Peyer's patch (tissue), 4 donors: ENCODE data around the gene PYGB. TPM values are rescaled to one million over a fixed set of nuclear protein-coding genes. Genes with fewer than 3 reads are reported as not detected.
"Not testable (repeated sequence)": the region's sequence is repeated elsewhere in the genome, so short reads cannot be mapped to it uniquely, and the experiment has no call there.

Experiments used
- DNase-seq, 3 donors: peaks; one replicate each; pipeline ENCODE4 v3.0.0-alpha.2; 2017 to 2019
- H3K27ac ChIP-seq, 4 donors: fragments of 200-600 bp; sonication (generic); one replicate each; pipeline ENCODE4 v1.5.1; 2016 to 2019
- H3K27me3 ChIP-seq, 2 donors: fragments of 200-600 bp; sonication (generic); one replicate each; pipeline ENCODE4 v1.5.1; 2019
- H3K36me3 ChIP-seq, 3 donors: fragments of 200-600 bp; sonication (generic); one replicate each; pipeline ENCODE4 v1.5.1; 2016 to 2019
- H3K4me1 ChIP-seq, 4 donors: fragments of 200-600 bp; sonication (generic); one replicate each; pipeline ENCODE4 v1.5.1; 2016 to 2019
- H3K4me3 ChIP-seq, 4 donors: fragments of 200-600 bp; sonication (generic); 1 replicate in 3 of 4; 2 replicates in 1 of 4; pipeline ENCODE4 v1.5.1; 2016 to 2019; ENCODE audit warnings: mild to moderate bottlenecking in 1 of 4
- H3K9me3 ChIP-seq, 4 donors: fragments of 200-600 bp; sonication (generic); one replicate each; pipeline ENCODE4 v1.5.1; 2016 to 2019; ENCODE audit warnings: mild to moderate bottlenecking in 1 of 4
- POLR2A ChIP-seq, 2 donors: fragments of 450-650 bp; IDR thresholded peaks; one replicate each; pipeline ENCODE4 v1.5.1; 2017; ENCODE audit warnings: antibody characterized with exemption in 2 of 2, mild to moderate bottlenecking in 2 of 2, moderate library complexity in 2 of 2
- total RNA-seq, 4 donors: library from RNA; depleted of rRNA; stranded (reverse); fragments of >200 nt; gene quantifications; one replicate each; pipeline ENCODE4 v1.1.0, GENCODE V29; 2016
- TF ChIP-seq, protein P1 (sequence below), 6 experiments: fragments of 450-650 bp in 4 of 6; fragments of 200-600 bp in 2 of 6; sonication (generic) in 1 of 6; IDR thresholded peaks; one replicate each; pipeline ENCODE4 v1.5.1; 2017 to 2019; ENCODE audit warnings: antibody characterized with exemption in 6 of 6, mild to moderate bottlenecking in 3 of 6, moderate library complexity in 1 of 6

The PYGB gene
- total RNA-seq, 4 donors from 2014 or later = 88.3 to 154 (median 124) TPM

DNA sequence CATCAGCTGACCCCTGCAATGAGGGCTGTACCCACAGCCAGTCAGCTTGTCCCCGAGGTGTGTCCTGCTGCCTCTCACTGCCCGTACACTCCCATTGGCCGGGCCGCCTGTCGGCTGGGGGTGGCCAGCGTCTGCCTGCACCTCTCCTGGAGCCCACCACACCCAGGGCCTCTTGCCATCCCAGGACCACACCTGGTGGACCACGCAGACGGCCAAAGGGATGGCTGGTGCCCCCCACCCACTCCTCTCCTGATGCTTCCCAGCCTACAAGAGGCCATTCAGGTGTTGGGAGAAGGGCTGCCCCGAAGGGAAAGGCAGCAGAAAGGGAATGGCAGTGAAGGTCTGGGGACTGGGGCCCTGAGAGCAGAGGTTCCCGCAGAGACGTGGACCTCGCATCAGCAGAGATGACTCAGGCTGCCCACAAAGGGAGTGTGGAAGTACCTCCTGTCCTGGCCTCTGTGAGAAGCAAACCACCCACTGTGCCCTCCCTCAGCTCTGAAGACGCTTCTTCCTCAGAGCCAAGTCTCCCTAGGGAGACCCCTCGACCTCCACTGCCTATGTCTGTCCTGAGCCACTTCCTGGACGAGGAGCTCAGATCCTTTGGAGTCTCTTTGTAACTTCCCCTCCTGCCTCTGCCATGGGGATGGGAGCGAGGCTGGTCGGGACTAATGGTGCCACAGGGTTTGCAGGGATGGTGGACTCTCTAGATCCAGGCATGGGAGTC is 60.9 kb downstream of the PYGB start:
- H3K27me3 ChIP-seq = no peaks in the 10 kb centered on the region
- TF ChIP-seq POLR2A (IDR thresholded peaks at IDR 0.05) = no peak
- TF ChIP-seq, protein P1, sequence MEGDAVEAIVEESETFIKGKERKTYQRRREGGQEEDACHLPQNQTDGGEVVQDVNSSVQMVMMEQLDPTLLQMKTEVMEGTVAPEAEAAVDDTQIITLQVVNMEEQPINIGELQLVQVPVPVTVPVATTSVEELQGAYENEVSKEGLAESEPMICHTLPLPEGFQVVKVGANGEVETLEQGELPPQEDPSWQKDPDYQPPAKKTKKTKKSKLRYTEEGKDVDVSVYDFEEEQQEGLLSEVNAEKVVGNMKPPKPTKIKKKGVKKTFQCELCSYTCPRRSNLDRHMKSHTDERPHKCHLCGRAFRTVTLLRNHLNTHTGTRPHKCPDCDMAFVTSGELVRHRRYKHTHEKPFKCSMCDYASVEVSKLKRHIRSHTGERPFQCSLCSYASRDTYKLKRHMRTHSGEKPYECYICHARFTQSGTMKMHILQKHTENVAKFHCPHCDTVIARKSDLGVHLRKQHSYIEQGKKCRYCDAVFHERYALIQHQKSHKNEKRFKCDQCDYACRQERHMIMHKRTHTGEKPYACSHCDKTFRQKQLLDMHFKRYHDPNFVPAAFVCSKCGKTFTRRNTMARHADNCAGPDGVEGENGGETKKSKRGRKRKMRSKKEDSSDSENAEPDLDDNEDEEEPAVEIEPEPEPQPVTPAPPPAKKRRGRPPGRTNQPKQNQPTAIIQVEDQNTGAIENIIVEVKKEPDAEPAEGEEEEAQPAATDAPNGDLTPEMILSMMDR (IDR thresholded peaks at IDR 0.05) = no peak
- H3K4me1 ChIP-seq = peaks cover 3 to 39% (median 16%) of the 10 kb centered on the region in 4 donors
- peaks cover 0 to 35% (median 0%) of the 10 kb centered on the region in 3 donors for H3K36me3 ChIP-seq
- H3K4me3 ChIP-seq = no peak overlapping the region
- H3K27ac ChIP-seq = peak overlapping the region in 3 of 4 donors; percentile 79 to 97 (median 87)
- no peaks in the 10 kb centered on the region for H3K9me3 ChIP-seq
- DNase-seq = no peak

DNA sequence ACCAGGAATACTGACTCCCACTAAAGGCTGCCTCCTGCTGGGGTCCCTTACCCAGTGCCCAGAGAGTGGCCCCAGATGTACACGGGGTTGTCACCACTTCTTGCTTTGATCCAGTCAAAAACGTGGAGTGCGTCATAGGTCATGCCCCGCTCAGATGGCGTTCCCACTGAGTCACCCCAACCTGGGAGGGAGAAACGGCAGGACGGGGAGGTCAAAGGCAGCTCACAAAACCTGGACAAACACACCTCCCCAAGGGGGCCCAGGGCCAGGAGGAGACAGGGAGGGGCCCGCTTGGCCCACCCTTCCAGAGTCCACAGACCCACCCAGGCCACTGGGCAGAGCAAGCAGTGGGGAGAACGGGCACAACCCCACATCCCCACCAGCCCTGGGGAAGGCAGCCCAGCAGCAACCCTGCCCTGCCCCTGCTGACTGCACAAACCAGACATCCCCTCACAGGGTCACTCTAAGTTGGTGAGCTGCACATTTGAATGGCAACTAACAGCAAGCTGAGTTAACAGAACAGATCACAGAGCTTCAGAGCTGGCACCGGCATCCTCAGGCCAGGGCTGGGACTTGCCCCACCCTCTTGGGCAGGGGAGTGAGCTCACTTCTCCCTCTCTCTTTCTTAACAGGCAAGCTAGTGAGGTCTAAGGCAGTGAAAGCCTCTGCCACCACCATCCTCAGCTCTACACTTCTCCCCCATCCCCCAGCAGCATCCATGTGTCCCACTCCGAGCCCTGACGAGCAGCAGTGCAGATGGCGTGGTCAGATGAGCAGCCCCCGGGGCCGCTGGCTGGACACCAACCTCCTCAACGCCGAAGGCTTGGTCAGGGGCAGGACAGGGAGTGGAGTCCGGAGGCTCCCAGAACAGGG is 61.7 kb downstream of the PYGB start:
- peaks cover 0 to 30% (median 0%) of the 10 kb centered on the region in 3 donors for H3K36me3 ChIP-seq
- TF ChIP-seq, protein P1 (IDR thresholded peaks at IDR 0.05) = no peak
- peak; percentile 34 to 37 for TF ChIP-seq POLR2A (IDR thresholded peaks at IDR 0.05)
- DNase-seq = peak in 2 of 3 donors; percentile 85
- H3K27me3 ChIP-seq = no peaks in the 10 kb centered on the region
- peaks cover 3 to 39% (median 16%) of the 10 kb centered on the region in 4 donors for H3K4me1 ChIP-seq
- no peaks in the 10 kb centered on the region for H3K9me3 ChIP-seq
- H3K27ac ChIP-seq = peak overlapping the region; percentile 59 to 97 (median 83)
- H3K4me3 ChIP-seq = peak overlapping the region in 2 of 4 donors; percentile 25 to 28

DNA sequence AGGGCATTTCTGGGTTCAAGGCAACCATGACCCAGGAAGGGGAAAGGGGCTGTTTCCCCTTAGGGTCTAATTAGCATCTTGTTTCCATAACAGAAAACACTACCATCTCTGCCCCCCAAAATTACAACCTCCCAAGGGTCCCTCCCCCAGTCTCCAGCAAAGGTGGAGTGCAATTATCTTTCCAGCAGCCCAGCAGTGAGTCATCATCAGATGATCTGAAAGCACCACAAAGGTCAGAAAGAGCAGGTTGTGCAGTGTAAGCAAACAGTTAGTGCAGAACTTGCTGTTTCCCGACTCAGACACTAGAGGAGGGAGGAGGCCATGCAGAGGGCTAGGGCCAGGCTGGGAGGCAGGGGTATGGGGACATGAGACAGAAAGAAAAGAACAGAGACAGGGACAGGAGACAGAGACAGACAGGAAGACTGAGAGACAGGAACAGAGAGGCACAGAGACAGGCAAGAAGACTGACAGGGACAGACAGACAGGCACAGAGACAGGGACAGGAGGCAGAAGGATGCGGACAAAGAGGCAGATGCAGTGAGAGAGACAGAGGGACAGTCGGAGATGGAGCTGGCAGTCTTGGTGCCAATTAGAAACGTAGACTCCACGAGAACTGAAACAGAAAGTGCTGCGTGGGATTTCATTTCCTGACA is 62.5 kb downstream of the PYGB start:
- Histone ChIP-seq H3K36me3 (peaks cover 0 to 25% (median 0%) of the 10 kb centered on the region in 3 donors), H3K27ac (peak overlapping the region; percentile 59 to 97 (median 83)), H3K27me3 (no peaks in the 10 kb centered on the region), H3K4me1 (peaks cover 3 to 39% (median 16%) of the 10 kb centered on the region in 4 donors), H3K4me3 (peak overlapping the region in 2 of 4 donors; percentile 25 to 28), H3K9me3 (no peaks in the 10 kb centered on the region)
- TF ChIP-seq, protein P1 (IDR thresholded peaks at IDR 0.05) = peak in 4 of 6 experiments; percentile 40 to 93 (median 82)
- peak in 1 of 2 donors; percentile 50 for TF ChIP-seq POLR2A (IDR thresholded peaks at IDR 0.05)
- DNase-seq = peak in 2 of 3 donors; percentile 74 to 85

GRCh38 chr20:25310921-25311728 is 63.2 kb downstream of the PYGB start:
- H3K36me3 ChIP-seq = peaks cover 0 to 25% (median 0%) of the 10 kb centered on the region in 3 donors
- DNase-seq = peak in 1 of 3 donors; percentile 31
- peak overlapping the region in 2 of 4 donors; percentile 15 to 28 for H3K4me3 ChIP-seq

GRCh38 chr20:25312716-25313115 is 64.8 kb downstream of the PYGB start:
- H3K27ac ChIP-seq, H3K9me3 ChIP-seq, H3K27me3 ChIP-seq, H3K4me3 ChIP-seq: not testable (repeated sequence)
- peaks cover 0 to 23% (median 0%) of the 10 kb centered on the region in 3 donors for H3K36me3 ChIP-seq
- peaks cover 3 to 43% (median 16%) of the 10 kb centered on the region in 4 donors for H3K4me1 ChIP-seq
- peak in 1 of 3 donors; percentile 31 for DNase-seq

More at GRCh38 chr20:25310921-25311728, 63.2 kb downstream of the PYGB start:
- TF ChIP-seq, protein P1 (IDR thresholded peaks at IDR 0.05) = no peak
- TF ChIP-seq POLR2A (IDR thresholded peaks at IDR 0.05) = no peak
- Histone ChIP-seq H3K9me3 (no peaks in the 10 kb centered on the region), H3K27ac (peak overlapping the region; percentile 59 to 97 (median 83)), H3K27me3 (no peaks in the 10 kb centered on the region), H3K4me1 (peaks cover 3 to 39% (median 16%) of the 10 kb centered on the region in 4 donors)
